Measurements from ENCODE around the gene CDSN.

DNA sequence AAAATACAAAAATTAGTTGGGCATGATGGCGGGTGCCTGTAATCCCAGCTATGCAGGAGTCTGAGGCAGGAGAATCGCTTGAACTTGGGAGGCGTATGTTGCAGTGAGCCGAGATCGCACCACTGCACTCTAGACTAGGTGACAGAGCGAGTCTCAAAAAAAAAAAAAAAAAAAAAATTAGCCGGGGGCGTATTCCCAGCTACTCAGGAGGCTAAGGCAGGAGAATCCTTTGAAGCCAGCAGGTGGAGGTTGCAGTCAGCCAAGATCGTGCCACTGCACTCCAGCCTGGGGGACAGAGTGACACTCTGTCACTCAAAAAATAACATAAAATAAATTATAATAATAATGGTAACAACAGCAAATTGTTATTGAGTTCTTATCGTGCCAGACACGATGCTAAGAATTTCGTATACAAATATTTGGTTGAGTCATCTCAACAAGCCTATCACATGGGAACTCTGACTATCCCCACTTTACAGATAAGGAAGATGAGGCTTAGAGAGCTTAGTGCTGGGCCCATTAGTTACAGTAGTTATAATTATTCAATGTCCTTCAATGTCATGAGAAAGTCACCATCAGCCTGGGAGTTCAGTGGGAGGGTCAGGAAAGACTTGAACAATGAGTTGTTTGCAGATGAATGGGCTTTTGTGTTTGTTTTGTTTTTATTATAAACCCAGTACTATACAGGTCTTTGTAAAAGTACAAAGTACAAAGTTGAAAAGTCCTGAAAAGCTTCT is 27.3 kb downstream of the CDSN start:
- TF ChIP-seq EZH2phosphoT487 (IDR thresholded peaks at IDR 0.05; ENCODE audit: borderline replicate concordance) (no peak), CTCF (conservative IDR thresholded peaks at IDR 0.05; ENCODE audit: low read length) (no peak)

Measured in Loucy (cell line).